Loucy (cell line): ENCODE results near the gene AURKAIP1.

Experiments used
- H2AFZ ChIP-seq: fragments of 200-600 bp; sonication (generic); 2 replicates; pipeline ENCODE4 v1.6.0; 2016; ENCODE audit warnings: antibody characterized with exemption, mild to moderate bottlenecking, low read length, moderate library complexity
- H3F3A ChIP-seq: fragments of 200-600 bp; 2 replicates; pipeline ENCODE4 v1.6.0; 2016; ENCODE audit warnings: antibody characterized with exemption, low read depth, mild to moderate bottlenecking
- H3K27me3 ChIP-seq: fragments of 200-600 bp; sonication (generic); 2 replicates; pipeline ENCODE4 v1.6.1; 2014; ENCODE audit warnings: low read length, mild to moderate bottlenecking; ENCODE audit not compliant: insufficient read depth, poor library complexity, severe bottlenecking
- H3K36me3 ChIP-seq: fragments of 200-600 bp; sonication (generic); 2 replicates; pipeline ENCODE4 v1.6.1; 2016; ENCODE audit warnings: low read length; ENCODE audit not compliant: insufficient read depth
- H3K4me1 ChIP-seq: fragments of 200-600 bp; sonication (generic); 2 replicates; pipeline ENCODE4 v1.5.1; 2014; ENCODE audit warnings: low read length, mild to moderate bottlenecking; ENCODE audit not compliant: insufficient read depth, poor library complexity, severe bottlenecking
- H3K4me2 ChIP-seq: fragments of 200-600 bp; sonication (generic); 2 replicates; pipeline ENCODE4 v1.6.0; 2014; ENCODE audit warnings: antibody characterized with exemption, low read length, low read depth, mild to moderate bottlenecking; ENCODE audit not compliant: poor library complexity, severe bottlenecking
- H3K4me3 ChIP-seq: fragments of 200-600 bp; sonication (generic); 2 replicates; pipeline ENCODE4 v1.5.1; 2014; ENCODE audit warnings: low read length, mild to moderate bottlenecking, mixed read lengths; ENCODE audit not compliant: poor library complexity, severe bottlenecking
- H3K79me2 ChIP-seq: fragments of 200-600 bp; sonication (generic); 2 replicates; pipeline ENCODE4 v1.6.1; 2014; ENCODE audit warnings: low read length; ENCODE audit not compliant: insufficient read depth
- H3K9ac ChIP-seq: fragments of 200-600 bp; sonication (generic); 2 replicates; pipeline ENCODE4 v1.6.0; 2014; ENCODE audit warnings: mild to moderate bottlenecking, low read depth, low read length, moderate library complexity; ENCODE audit not compliant: poor library complexity, severe bottlenecking
- H3K9me2 ChIP-seq: fragments of 200-600 bp; sonication (generic); replicated peaks from 2 replicates; pipeline ENCODE4 v1.6.1; 2016; ENCODE audit warnings: low read depth, low read length, mixed read lengths
- H3K9me3 ChIP-seq: fragments of 200-600 bp; sonication (generic); 2 replicates; pipeline ENCODE4 v1.6.1; 2014; ENCODE audit warnings: mild to moderate bottlenecking, antibody characterized with exemption, low read length, low read depth; ENCODE audit not compliant: insufficient read depth
- H4K20me1 ChIP-seq: fragments of 200-600 bp; sonication (generic); 2 replicates; pipeline ENCODE4 v1.6.0; 2014; ENCODE audit warnings: antibody characterized with exemption, low read length, mild to moderate bottlenecking; ENCODE audit not compliant: insufficient read depth, poor library complexity, severe bottlenecking
- CTCF ChIP-seq: fragments of 200-600 bp; sonication (generic); conservative IDR thresholded peaks from 2 replicates; pipeline ENCODE4 v1.5.1; 2014; ENCODE audit warnings: mild to moderate bottlenecking, antibody characterized with exemption, low read length
- EZH2phosphoT487 ChIP-seq: fragments of 200-600 bp; IDR thresholded peaks from 2 replicates; pipeline ENCODE4 v1.6.1; 2018; ENCODE audit warnings: antibody characterized with exemption, mild to moderate bottlenecking, moderate library complexity, borderline replicate concordance

Gene AURKAIP1

GRCh38 chr1:1390675-1391074 lies 15.7 kb upstream of the AURKAIP1 start:
- Histone ChIP-seq H4K20me1 (peaks cover 7% of the 10 kb centered on the region), H3K9ac (no peak overlapping the region), H3K4me3 (no peak overlapping the region), H3K36me3 (peaks cover 95% of the 10 kb centered on the region), H3F3A (peaks cover 4% of the 10 kb centered on the region; the same call in 1 of the 2 replicates), H3K4me1 (no peaks in the 10 kb centered on the region), H3K79me2 (peaks cover 30% of the 10 kb centered on the region), H3K27me3 (no peaks in the 10 kb centered on the region), H3K4me2 (no peak overlapping the region), H3K9me3 (no peaks in the 10 kb centered on the region), H2AFZ (no peak overlapping the region), H3K9me2 (no peaks in the 10 kb centered on the region)
- TF ChIP-seq CTCF, result no peak
- no peak for TF ChIP-seq EZH2phosphoT487

GRCh38 chr1:1388078-1388472 lies 13.1 kb upstream of the AURKAIP1 start:
- Histone ChIP-seq H3F3A (peaks cover 4% of the 10 kb centered on the region; the same call in 1 of the 2 replicates), H3K9me2 (no peaks in the 10 kb centered on the region), H2AFZ (no peak overlapping the region), H3K9me3 (no peaks in the 10 kb centered on the region), H3K36me3 (peaks cover 75% of the 10 kb centered on the region), H3K4me1 (no peaks in the 10 kb centered on the region), H4K20me1 (peaks cover 2% of the 10 kb centered on the region), H3K79me2 (peaks cover 10% of the 10 kb centered on the region; the same call in 1 of the 2 replicates), H3K9ac (no peak overlapping the region), H3K27me3 (no peaks in the 10 kb centered on the region), H3K4me2 (no peak overlapping the region), H3K4me3 (no peak overlapping the region)
- no peak for TF ChIP-seq EZH2phosphoT487
- TF ChIP-seq CTCF, result no peak

- Histone ChIP-seq H2AFZ (no peak overlapping the region), H3K9me2 (no peaks in the 10 kb centered on the region), H3K79me2 (peaks cover 6% of the 10 kb centered on the region; the same call in 1 of the 2 replicates), H3K27me3 (no peaks in the 10 kb centered on the region), H4K20me1 (peaks cover 2% of the 10 kb centered on the region), H3K4me1 (no peaks in the 10 kb centered on the region), H3K9ac (no peak overlapping the region), H3K36me3 (peaks cover 68% of the 10 kb centered on the region), H3F3A (peaks cover 4% of the 10 kb centered on the region; the same call in 1 of the 2 replicates), H3K4me3 (no peak overlapping the region), H3K9me3 (no peaks in the 10 kb centered on the region), H3K4me2 (no peak overlapping the region)
- no peak for TF ChIP-seq EZH2phosphoT487
- no peak for TF ChIP-seq CTCF
Measured at GRCh38 chr1:1387098-1388077, 12.4 kb upstream of the AURKAIP1 start.
